Measurements from ENCODE around the gene BCDIN3D. TPM values are rescaled to one million over a fixed set of nuclear protein-coding genes. Genes with fewer than 3 reads are reported as not detected.

Gene BCDIN3D
- total and polyA plus RNA-seq, 2 donors (not counting 3 experiments of a cell fraction or from before 2014, with no cell fraction given), result 1.8 to 3.1 TPM

- no TSS peak for BruUV-seq (replicated peaks)
- Histone ChIP-seq H3K79me2 (ENCODE audit: control insufficient read depth, insufficient read depth, low read length) (no peaks in the 10 kb centered on the region), H3K4me3 (replicated peaks in 1 of 3; ENCODE audit: insufficient read depth in 1 of 3, low read depth in 1 of 3, low read length in 3 of 3) (no peak overlapping the region), H3K9me3 (replicated peaks; ENCODE audit: control insufficient read depth, insufficient read depth, low read length) (no peaks in the 10 kb centered on the region), H3K27ac (ENCODE audit: insufficient read depth, low read depth, low read length) (no peak overlapping the region), H3K4me1 (ENCODE audit: control insufficient read depth, extremely low read depth, insufficient read depth, low read length) (no peaks in the 10 kb centered on the region), H3K9me1 (replicated peaks; ENCODE audit: control insufficient read depth, extremely low read depth, insufficient read depth, low read length) (no peaks in the 10 kb centered on the region), H3K9ac (replicated peaks; ENCODE audit: extremely low read depth, insufficient read depth, low read length) (no peak overlapping the region), H3K27me3 (ENCODE audit: control insufficient read depth in 2 of 2, insufficient read depth in 2 of 2, low read length in 2 of 2) (peaks cover 4 to 14% of the 10 kb centered on the region in 2 experiments), H4K20me1 (replicated peaks; ENCODE audit: control insufficient read depth, extremely low read depth, insufficient read depth, low read length) (no peaks in the 10 kb centered on the region), H3K4me2 (ENCODE audit: insufficient read depth, low read length) (no peak overlapping the region), H2AFZ (ENCODE audit: low read depth, low read length) (no peak overlapping the region), H3K36me3 (ENCODE audit: control insufficient read depth in 2 of 2, extremely low read depth in 1 of 2, insufficient read depth in 2 of 2, low read length in 2 of 2) (no peaks in the 10 kb centered on the region)
- FAIRE-seq (no peak), DNase-seq (ENCODE audit: low read depth, low spot score) (no peak)
- CTCF ChIA-PET, result interaction anchor here (1.2 to 1.9 kb wide), 2 partner anchors 9 to 16 kb away, joined by 4 read pairs; no protein-coding TSS in a partner anchor
- POLR2A ChIA-PET, result no interaction called here
- dilution Hi-C loops (cut with MboI; ENCODE audit: extremely low pct_ligation_motif_present, low sequenced_read_pairs), result no loop called here
- intact Hi-C loops (cut with micrococcal nuclease), result no loop called here
- TF ChIP-seq CTCF (IDR thresholded peaks at IDR 0.05; ENCODE audit: extremely low read depth in 1 of 2, insufficient read depth in 1 of 2, low read depth in 1 of 2, low read length in 2 of 2), result no peak
- TF ChIP-seq MAX (IDR thresholded peaks at IDR 0.05; ENCODE audit: insufficient read depth, insufficient read length), result no peak
- no peak for TF ChIP-seq GATA2 (IDR thresholded peaks at IDR 0.05; ENCODE audit: insufficient read depth, insufficient read length, low read depth, low read length)
- no peak for TF ChIP-seq EZH2 (IDR thresholded peaks at IDR 0.05; ENCODE audit: borderline replicate concordance, low read depth, low read length, severe bottlenecking)
- no peak for TF ChIP-seq POLR2A (IDR thresholded peaks at IDR 0.05; ENCODE audit: low read depth, low read length)
- TF ChIP-seq JUN (IDR thresholded peaks at IDR 0.05; ENCODE audit: borderline replicate concordance, insufficient read depth, insufficient read length, low read depth), result no peak
- no peak for TF ChIP-seq FOS (IDR thresholded peaks at IDR 0.05; ENCODE audit: borderline replicate concordance, insufficient read depth, low read length)
- no peak for TF ChIP-seq MYC (IDR thresholded peaks at IDR 0.05; ENCODE audit: low read depth, low read length)
These were observed 40.1 kb upstream of the BCDIN3D start for GRCh38 chr12:49882851-49883464.
